ENCODE data around the gene RBM15.

Gene RBM15

DNA sequence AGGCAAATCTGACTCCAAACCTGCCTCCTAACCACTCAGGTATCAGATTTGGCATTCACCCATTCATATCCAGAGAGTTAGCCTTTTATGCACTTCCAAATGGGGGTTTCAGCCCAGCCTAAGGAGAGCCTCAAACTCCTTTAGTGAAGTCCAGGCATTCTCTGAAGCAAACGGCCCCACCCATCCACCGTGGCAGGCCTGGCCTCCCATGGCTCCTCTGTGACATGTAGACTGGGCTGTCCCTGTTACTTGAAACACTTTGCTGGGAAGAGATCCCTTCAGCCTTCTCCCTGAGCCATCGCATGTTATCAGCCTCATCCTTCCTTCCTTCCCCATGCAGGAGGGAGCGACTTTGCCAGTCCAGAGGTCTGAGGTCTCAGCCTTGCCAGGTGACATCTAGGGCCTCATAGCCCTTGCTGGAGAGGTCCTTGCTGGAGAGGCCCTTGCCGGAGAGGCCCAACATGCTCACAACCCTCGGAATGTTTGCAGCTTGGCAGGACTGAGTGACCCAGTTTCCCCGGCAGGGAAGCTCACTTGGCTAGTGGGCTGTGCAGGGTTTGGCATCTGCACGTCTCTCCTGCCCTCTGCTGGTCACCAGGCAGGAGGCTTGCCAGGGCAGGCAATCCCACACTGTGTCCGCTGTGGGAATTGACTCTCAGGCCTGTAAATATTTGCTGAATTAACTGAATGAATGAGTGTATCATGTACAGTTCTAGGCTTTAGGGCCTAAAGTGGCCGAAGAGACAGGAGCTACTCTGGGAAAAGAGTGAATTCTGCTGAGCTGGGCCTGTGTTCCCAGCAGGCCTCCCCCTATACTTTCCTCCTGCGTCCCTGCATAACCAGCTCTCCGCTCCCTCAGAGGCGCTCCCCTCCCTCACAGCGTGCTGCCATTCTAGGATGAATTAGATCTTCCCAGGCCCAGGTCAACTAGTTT, 26.7 kb upstream of the RBM15 start:
- peak overlapping the region; percentile 26 for H3K27ac Mint-ChIP-seq
- H3K4me3 Mint-ChIP-seq: no peak overlapping the region

DNA sequence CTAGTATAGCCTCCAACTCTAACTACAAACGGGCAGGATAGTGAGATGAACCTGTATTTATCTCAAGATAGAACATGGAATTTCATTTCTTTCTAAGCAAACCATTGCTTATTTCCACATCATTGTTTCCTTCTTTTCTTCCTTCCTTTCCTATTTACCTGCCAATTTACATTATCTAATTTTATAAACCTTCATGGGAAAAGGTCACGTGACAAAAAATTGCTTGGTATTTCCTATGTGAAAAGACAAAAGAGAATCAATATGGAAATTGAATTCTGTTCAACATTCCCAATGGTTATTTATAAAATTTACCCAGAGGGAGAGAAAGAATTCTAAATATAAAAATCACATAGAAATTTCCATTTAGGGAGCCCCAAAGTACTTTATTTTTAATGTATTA, 22.4 kb upstream of the RBM15 start:
- H3K9me3 Mint-ChIP-seq: peaks cover 2% of the 10 kb centered on the region
- H3K36me3 Mint-ChIP-seq: peaks cover 5% of the 10 kb centered on the region
- H3K27me3 Mint-ChIP-seq: no peaks in the 10 kb centered on the region
- no peak overlapping the region for H3K4me3 Mint-ChIP-seq
- ATAC-seq: no peak
- no peak overlapping the region for H3K27ac Mint-ChIP-seq
- peaks cover 8% of the 10 kb centered on the region for H3K4me1 Mint-ChIP-seq

More for the DNA sequence above, 26.7 kb upstream of the RBM15 start:
- Mint-ChIP-seq H3K4me1 (peaks cover 17% of the 10 kb centered on the region), H3K36me3 (no peaks in the 10 kb centered on the region), H3K27me3 (no peaks in the 10 kb centered on the region), H3K9me3 (no peaks in the 10 kb centered on the region)
- peak; percentile 87 for ATAC-seq

DNA sequence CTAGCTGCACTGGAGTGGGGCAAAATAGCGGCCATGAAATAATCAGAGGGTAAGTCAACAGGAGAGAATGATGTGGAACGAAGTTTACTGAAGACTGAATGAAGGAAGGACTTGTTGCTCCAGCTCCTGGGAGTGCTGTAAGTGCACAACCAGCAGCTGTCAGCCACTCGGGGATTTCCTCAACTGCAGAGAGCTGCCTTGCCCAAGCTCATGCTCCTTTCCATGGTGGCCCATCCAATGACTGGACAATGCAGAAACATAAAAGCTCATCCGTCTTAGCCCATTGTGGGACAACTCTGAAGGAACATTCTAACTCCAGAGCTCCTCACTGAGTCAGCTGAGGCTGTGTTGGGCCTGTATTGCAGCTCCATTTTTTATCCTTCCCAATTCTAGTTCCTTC, 21.1 kb upstream of the RBM15 start:
- no peak for ATAC-seq
- H3K27ac Mint-ChIP-seq: no peak overlapping the region
- no peaks in the 10 kb centered on the region for H3K27me3 Mint-ChIP-seq
- H3K4me1 Mint-ChIP-seq: no peaks in the 10 kb centered on the region
- peaks cover 5% of the 10 kb centered on the region for H3K36me3 Mint-ChIP-seq
- H3K4me3 Mint-ChIP-seq: no peak overlapping the region
- H3K9me3 Mint-ChIP-seq: peaks cover 2% of the 10 kb centered on the region

DNA sequence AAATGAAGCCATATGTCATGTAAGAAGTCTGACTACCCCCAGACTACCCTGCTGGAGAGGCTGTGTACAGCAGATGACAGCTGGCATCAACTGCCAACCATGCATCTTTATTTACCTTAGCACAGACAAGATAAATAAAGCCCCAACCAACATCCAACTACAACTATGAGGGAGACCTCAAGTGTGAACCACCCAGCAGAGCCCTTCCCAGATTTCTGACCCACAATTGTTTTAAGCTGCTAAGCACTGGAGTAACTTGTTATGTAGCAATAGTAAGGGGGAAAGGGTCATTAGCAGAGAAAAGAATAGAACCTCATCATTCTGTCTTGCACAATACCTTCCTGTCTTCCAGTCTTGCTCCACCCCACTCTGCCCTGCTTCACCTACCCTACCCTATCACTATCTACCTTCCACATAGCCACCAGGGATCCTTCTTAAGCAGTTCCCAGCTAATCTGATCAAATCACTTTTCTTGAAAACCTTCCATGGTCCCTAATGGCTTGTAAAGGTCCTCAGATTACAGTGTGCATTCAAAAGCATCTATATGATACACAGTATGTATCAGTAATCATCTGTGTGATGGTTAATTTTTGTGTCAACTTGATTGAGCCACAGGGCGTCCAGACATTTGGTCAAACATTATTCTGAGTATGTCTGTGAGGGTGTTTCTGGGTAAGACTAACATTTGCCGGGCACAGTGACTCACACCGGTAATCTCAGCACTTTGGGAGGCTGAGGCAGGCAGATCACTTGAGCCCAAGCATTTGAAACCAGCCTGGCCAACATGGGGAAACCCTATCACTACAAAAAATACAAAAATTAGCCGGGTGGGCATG, 19.6 kb upstream of the RBM15 start:
- no peak for ATAC-seq

DNA sequence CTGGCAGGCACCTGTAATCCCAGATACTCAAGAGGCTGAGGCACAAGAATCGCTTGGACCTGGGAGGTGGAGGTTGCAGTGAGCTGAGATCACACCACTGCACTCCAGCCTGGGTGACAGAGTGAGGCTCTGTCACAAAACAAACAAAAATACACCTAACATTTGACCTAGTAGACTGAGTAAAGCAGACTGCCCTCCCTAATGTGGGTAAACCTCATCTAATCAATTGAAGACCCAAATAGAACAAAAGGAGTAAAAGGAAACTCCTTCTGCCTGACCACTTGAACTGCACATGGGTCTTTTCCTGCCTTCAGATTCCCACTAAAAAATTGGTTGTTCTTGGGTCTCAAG, 19.0 kb upstream of the RBM15 start:
- Mint-ChIP-seq H3K4me1 (no peaks in the 10 kb centered on the region), H3K4me3 (no peak overlapping the region), H3K27ac (no peak overlapping the region), H3K9me3 (peaks cover 2% of the 10 kb centered on the region), H3K36me3 (peaks cover 5% of the 10 kb centered on the region), H3K27me3 (no peaks in the 10 kb centered on the region)
- no peak for ATAC-seq

More for the DNA sequence above, 19.6 kb upstream of the RBM15 start:
- Mint-ChIP-seq H3K4me3 (no peak overlapping the region), H3K27ac (no peak overlapping the region), H3K36me3 (peaks cover 5% of the 10 kb centered on the region), H3K4me1 (no peaks in the 10 kb centered on the region), H3K9me3 (peaks cover 2% of the 10 kb centered on the region), H3K27me3 (no peaks in the 10 kb centered on the region)

DNA sequence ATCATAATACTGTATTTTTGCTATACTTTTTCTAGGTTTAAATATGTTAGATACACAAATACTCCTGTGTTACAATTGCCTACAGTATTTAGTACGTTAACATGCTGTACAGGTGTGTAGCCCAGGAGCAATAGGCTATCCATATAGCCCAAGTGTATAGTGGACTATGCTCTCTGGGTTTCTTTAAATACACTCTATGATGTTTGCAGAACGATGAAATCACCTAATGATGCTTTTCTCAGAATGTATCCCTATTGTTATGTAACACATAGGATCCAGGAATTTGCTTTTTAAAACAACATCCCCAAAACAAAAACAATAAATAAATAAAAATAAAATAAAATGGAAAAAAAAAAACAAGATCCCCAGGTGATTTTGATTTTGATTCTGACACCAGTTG, 18.1 kb upstream of the RBM15 start:
- Mint-ChIP-seq H3K36me3 (peaks cover 5% of the 10 kb centered on the region), H3K27me3 (no peaks in the 10 kb centered on the region), H3K4me3 (no peak overlapping the region), H3K9me3 (peaks cover 2% of the 10 kb centered on the region), H3K27ac (no peak overlapping the region), H3K4me1 (no peaks in the 10 kb centered on the region)
- no peak for ATAC-seq

DNA sequence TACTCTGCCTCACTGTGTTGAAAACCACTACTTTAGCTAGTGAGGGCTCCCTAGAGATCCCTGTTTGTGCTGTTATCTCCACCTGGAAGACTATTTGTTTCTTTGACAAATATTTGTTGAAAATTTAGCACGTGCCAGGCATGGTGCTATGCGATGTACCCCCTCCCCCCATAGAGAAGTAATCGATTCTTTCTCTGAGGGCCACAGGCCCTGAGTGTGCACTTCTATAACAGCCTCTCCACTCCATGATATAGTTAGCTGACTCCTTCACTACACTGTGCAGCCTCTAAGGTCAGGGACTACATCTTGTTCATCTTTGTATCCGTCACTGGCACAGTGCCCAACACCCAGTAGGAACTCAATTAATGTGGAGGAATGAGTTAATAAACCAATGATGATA, 17.3 kb upstream of the RBM15 start:
- ATAC-seq: no peak
- Mint-ChIP-seq H3K4me3 (no peak overlapping the region), H3K27ac (no peak overlapping the region), H3K4me1 (no peaks in the 10 kb centered on the region), H3K36me3 (peaks cover 5% of the 10 kb centered on the region), H3K9me3 (peaks cover 2% of the 10 kb centered on the region), H3K27me3 (no peaks in the 10 kb centered on the region)

DNA sequence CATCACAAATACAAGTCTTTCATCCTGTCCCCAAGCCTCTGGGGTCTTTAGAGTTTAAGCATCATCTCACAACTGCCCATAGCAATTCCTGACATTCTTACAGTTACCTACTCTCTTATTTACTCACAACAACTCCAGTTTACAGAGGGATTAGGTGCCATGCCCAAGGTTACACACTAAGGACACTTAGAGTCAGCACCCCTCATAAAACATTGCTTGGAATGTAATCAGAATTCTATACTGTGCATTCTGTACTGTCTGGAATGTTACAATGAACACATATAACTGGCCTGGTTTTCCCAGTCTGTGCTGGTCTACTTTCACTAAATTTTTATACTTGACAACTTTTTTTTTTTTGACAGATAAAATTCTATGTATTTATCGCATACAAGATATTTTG, 14.5 kb upstream of the RBM15 start:
- H3K27ac Mint-ChIP-seq: no peak overlapping the region
- H3K4me3 Mint-ChIP-seq: no peak overlapping the region
- H3K9me3 Mint-ChIP-seq: peaks cover under 1% of the 10 kb centered on the region
- no peaks in the 10 kb centered on the region for H3K27me3 Mint-ChIP-seq
- peaks cover 1% of the 10 kb centered on the region for H3K36me3 Mint-ChIP-seq
- ATAC-seq: no peak
- H3K4me1 Mint-ChIP-seq: no peaks in the 10 kb centered on the region

DNA sequence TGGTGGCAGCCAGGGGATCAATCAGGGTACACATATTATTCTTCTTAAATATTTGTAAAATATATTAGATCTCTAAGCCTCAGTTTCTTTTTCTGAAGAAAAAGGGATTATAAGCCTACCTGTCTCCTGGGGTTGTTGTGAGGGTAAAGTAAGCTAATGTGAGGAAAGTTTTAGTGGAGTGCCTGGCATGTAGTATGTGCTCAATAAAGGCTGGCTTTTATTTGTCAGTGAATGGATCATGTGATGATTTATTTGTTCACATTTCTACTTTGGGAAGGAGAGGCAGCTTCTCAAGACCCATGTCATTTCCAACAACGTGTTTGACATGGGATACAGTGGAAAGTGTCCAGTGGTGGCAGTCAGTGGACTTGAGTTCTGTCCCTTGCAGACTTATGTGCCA, 12.4 kb upstream of the RBM15 start:
- no peak for ATAC-seq
- no peaks in the 10 kb centered on the region for H3K36me3 Mint-ChIP-seq
- no peaks in the 10 kb centered on the region for H3K27me3 Mint-ChIP-seq
- no peak overlapping the region for H3K27ac Mint-ChIP-seq
- no peak overlapping the region for H3K4me3 Mint-ChIP-seq
- no peaks in the 10 kb centered on the region for H3K9me3 Mint-ChIP-seq
- H3K4me1 Mint-ChIP-seq: no peaks in the 10 kb centered on the region

DNA sequence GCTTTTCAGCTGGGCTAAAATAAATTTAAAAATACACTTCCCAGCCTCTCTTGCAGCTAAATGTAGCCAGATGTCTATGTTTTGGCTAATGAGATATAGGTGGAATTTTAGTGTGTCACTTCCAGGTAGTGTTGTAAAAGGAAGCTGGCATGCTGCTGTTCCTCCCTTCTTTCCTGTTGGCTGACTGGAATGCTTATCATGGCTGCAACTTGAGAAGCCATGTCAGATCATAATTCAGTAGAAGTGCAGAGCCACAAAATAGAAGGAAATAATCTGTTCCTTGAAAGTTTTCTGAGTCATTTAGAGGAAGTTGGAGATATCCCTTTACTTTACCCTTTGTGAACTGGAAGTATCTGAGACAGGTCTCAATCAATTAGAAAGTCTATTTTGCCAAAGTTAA, 10.9 kb upstream of the RBM15 start:
- Mint-ChIP-seq H3K4me3 (no peak overlapping the region), H3K36me3 (no peaks in the 10 kb centered on the region), H3K9me3 (no peaks in the 10 kb centered on the region), H3K4me1 (no peaks in the 10 kb centered on the region), H3K27ac (no peak overlapping the region), H3K27me3 (no peaks in the 10 kb centered on the region)
- no peak for ATAC-seq

DNA sequence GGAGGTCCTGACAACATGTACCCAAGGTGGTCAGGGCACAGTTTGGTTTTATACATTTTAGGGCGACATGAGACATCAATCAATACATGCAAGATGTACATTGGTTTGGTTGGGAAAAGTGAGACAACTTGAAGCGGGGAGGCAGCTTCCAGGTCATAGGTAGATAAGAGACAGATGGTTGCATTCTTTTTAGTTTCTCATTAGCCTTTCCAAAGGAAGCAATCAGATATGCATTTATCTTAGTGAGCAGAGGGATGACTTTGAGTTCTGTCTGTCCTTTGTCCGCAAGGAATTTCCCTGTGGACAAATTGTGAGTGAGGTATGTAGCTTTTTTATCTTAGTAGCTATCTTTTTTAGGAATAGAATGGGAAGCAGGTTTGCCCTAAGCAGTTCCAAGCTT, 10.5 kb upstream of the RBM15 start:
- Mint-ChIP-seq H3K36me3 (no peaks in the 10 kb centered on the region), H3K27ac (no peak overlapping the region), H3K4me1 (no peaks in the 10 kb centered on the region), H3K9me3 (no peaks in the 10 kb centered on the region), H3K27me3 (no peaks in the 10 kb centered on the region), H3K4me3 (no peak overlapping the region)
- no peak for ATAC-seq

DNA sequence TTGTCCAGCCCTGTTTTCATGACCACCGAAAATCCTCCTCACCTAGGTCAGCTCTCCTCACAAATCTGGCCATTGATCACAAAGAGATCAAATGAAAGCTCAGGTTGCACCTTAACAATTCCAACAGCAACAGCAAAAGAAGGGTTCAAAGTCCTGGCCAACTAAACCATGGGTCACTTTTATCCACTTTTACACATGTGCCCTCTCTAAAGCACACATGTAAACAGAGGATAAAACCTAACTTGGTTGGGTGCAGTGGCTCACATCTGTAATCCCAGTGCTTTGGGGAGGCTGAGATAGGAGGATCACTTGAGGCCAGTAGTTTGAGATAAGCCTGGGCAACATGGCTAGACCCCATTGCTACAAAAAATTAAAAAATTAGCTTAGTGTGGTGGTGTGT, 3.9 kb upstream of the RBM15 start:
- no peak for ATAC-seq
- no peaks in the 10 kb centered on the region for H3K27me3 Mint-ChIP-seq
- H3K27ac Mint-ChIP-seq: no peak overlapping the region
- peaks cover 4% of the 10 kb centered on the region for H3K36me3 Mint-ChIP-seq
- H3K4me3 Mint-ChIP-seq: no peak overlapping the region
- H3K9me3 Mint-ChIP-seq: no peaks in the 10 kb centered on the region
- H3K4me1 Mint-ChIP-seq: peaks cover 15% of the 10 kb centered on the region

DNA sequence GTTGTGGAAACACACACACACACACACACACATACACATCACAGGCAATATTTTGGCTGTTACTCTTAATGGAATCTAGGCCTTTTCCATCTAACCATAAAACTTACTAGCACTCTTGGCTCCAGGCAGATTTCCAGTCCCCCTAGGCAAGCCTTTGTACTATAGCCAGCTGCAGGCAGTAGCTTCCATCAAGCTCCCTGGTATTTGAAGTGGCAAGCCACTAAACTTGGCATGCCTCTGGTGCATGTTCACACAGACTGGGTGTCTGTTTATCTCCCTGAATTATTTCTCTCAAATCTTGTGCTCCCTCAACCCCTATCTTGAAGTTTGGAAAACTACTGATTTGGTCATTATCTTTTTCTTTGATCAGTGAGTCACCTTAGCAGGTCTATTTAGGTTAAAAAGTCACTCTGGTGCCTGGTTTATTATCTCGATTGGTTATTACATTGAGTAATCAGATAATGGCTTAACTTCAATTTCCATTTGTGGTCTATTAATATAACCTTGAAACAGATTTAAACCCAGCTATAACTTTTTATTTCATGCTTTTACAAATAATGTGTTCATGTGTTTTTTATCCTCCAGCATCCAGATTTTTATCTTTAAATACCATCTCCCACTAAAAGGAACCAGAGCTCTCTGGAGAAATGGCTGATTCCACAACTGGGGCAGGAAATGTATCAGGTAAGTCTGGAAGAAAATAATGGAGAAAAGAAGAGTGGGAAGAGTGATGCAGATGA, 2.7 kb upstream of the RBM15 start:
- Mint-ChIP-seq H3K36me3 (peaks cover 16% of the 10 kb centered on the region), H3K27ac (no peak overlapping the region), H3K9me3 (no peaks in the 10 kb centered on the region), H3K27me3 (no peaks in the 10 kb centered on the region), H3K4me3 (peak overlapping the region; percentile 56), H3K4me1 (peaks cover 27% of the 10 kb centered on the region)
- ATAC-seq: no peak

DNA sequence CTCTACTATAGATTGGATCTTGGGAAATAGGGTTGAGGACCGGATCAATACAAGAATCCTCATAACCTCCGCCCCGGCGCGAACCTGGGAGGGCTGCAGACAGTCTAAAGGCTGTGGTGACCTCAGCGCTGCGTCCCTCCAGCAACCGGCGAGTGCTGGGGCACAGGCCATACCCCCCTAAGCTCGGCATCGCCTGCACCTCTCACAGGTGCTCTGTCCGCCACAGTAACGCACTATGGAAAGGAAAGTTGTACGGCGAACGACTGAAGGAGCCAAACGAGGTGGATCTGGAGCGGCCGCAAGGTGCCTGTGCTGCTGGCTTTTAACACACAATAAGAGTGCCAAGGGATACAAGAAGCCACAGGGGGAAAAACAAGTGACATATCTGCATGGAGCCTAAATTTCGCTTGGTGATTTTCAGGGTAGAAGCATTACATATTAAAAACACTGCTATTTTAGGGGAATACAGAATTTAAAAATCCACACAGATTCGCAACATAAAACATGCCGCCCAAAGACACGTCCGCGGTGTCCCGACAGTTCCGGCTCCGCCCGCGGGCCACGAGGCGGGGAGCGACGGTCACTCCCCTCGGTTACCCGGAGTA, 1.4 kb upstream of the RBM15 start:
- no peaks in the 10 kb centered on the region for H3K9me3 Mint-ChIP-seq
- peaks cover 37% of the 10 kb centered on the region for H3K4me1 Mint-ChIP-seq
- no peaks in the 10 kb centered on the region for H3K27me3 Mint-ChIP-seq
- ATAC-seq: no peak
- no peak overlapping the region for H3K27ac Mint-ChIP-seq
- H3K36me3 Mint-ChIP-seq: peaks cover 28% of the 10 kb centered on the region
- no peak overlapping the region for H3K4me3 Mint-ChIP-seq

DNA sequence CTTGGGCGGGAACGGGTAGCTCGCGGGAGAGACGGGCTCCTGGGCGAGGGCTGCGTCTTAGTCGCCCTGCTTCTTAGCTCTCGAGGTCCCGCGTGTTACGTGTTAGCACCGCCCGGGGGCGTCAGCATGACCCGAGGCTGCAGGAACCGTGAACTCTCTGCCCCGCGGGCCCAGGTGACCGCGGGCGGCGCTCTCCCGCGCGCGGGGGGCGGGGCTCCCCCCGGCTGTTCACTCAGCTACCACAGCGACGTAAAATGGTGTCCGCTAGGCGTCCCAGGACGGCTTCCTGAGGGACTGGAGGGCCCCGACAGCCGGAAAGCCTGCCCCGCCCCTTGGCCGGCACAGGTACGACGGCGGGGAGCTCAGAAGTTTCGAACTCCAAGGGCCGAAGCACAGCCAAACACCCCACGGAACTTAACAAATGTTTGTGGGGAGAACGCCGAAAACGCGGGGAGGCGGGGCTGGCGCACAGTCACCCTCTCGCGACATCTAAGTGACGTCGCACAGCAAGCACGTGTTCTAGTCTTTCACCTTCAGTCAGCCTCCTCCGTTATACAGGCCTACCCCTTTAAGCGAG, 780 bp upstream of the RBM15 start:
- Mint-ChIP-seq H3K9me3 (no peaks in the 10 kb centered on the region), H3K4me3 (no peak overlapping the region), H3K27ac (no peak overlapping the region), H3K36me3 (peaks cover 34% of the 10 kb centered on the region), H3K4me1 (peaks cover 43% of the 10 kb centered on the region), H3K27me3 (no peaks in the 10 kb centered on the region)
- peak; percentile 90 for ATAC-seq
